ENCODE results near the gene RPL18A. TPM values are rescaled to one million over a fixed set of nuclear protein-coding genes. Genes with fewer than 3 reads are reported as not detected.
A peak's percentile ranks its signal among the peaks of the same experiment; 100 is the strongest.

The RPL18A gene
- total RNA-seq, 1 donor from 2014 or later: 1,135 TPM

GRCh38 chr19:17848595-17849292 is 11.0 kb upstream of the RPL18A start:
- peaks cover 4% of the 10 kb centered on the region for H3K27me3 Mint-ChIP-seq (ENCODE audit: unreplicated experiment)
- no peak for TF ChIP-seq CTCF (IDR thresholded peaks at IDR 0.05; ENCODE audit: partially characterized antibody, unreplicated experiment)
- no peak for DNase-seq
- peaks cover 2% of the 10 kb centered on the region for H3K9me3 Mint-ChIP-seq (ENCODE audit: unreplicated experiment)
- no peaks in the 10 kb centered on the region for H3K36me3 Mint-ChIP-seq (ENCODE audit: unreplicated experiment)
- H3K4me1 Mint-ChIP-seq (ENCODE audit: low read depth, unreplicated experiment): no peaks in the 10 kb centered on the region
- no peak overlapping the region for H3K27ac Mint-ChIP-seq (ENCODE audit: unreplicated experiment)
- H3K4me3 Mint-ChIP-seq (ENCODE audit: unreplicated experiment): no peak overlapping the region

DNA sequence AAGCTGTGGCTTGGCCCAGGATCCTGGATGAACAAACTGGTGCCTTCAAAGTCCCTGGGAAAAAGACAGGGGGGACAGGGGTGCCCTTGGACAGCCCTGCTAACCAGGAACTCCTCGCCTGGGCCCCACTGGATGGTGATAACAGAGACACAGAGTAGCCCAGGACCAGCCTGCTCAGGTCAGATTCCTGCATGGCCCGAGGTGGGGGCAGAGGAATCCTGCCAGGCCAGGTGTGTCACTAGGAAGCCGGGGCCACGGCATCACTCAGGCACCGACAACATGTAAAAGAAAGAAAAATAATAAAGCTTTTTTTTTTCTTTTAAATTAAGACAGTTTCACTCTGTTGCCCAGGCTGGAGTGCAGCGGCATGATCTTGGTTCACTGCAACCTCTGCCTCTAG is 5.6 kb upstream of the RPL18A start:
- H3K36me3 Mint-ChIP-seq (ENCODE audit: unreplicated experiment): no peaks in the 10 kb centered on the region
- DNase-seq: no peak
- H3K9me3 Mint-ChIP-seq (ENCODE audit: unreplicated experiment): peaks cover 4% of the 10 kb centered on the region
- TF ChIP-seq CTCF (IDR thresholded peaks at IDR 0.05; ENCODE audit: partially characterized antibody, unreplicated experiment): no peak
- H3K27ac Mint-ChIP-seq (ENCODE audit: unreplicated experiment): no peak overlapping the region
- peaks cover 4% of the 10 kb centered on the region for H3K27me3 Mint-ChIP-seq (ENCODE audit: unreplicated experiment)
- H3K4me1 Mint-ChIP-seq (ENCODE audit: low read depth, unreplicated experiment): peaks cover 1% of the 10 kb centered on the region
- no peak overlapping the region for H3K4me3 Mint-ChIP-seq (ENCODE audit: unreplicated experiment)

GRCh38 chr19:17855280-17856152 is 4.2 kb upstream of the RPL18A start:
- Mint-ChIP-seq H3K27me3 (ENCODE audit: unreplicated experiment) (peaks cover 3% of the 10 kb centered on the region), H3K4me1 (ENCODE audit: low read depth, unreplicated experiment) (peaks cover 3% of the 10 kb centered on the region), H3K36me3 (ENCODE audit: unreplicated experiment) (no peaks in the 10 kb centered on the region), H3K4me3 (ENCODE audit: unreplicated experiment) (no peak overlapping the region), H3K9me3 (ENCODE audit: unreplicated experiment) (peaks cover 9% of the 10 kb centered on the region), H3K27ac (ENCODE audit: unreplicated experiment) (no peak overlapping the region)
- TF ChIP-seq CTCF (IDR thresholded peaks at IDR 0.05; ENCODE audit: partially characterized antibody, unreplicated experiment): peak; percentile 99
- DNase-seq: peak; percentile 93

GRCh38 chr19:17860331-17860992 is 752 bp downstream of the RPL18A start:
- H3K4me1 Mint-ChIP-seq (ENCODE audit: low read depth, unreplicated experiment): peaks cover 10% of the 10 kb centered on the region
- peak overlapping the region; percentile 98 for H3K27ac Mint-ChIP-seq (ENCODE audit: unreplicated experiment)
- H3K36me3 Mint-ChIP-seq (ENCODE audit: unreplicated experiment): no peaks in the 10 kb centered on the region
- H3K27me3 Mint-ChIP-seq (ENCODE audit: unreplicated experiment): peaks cover 8% of the 10 kb centered on the region
- no peak for TF ChIP-seq CTCF (IDR thresholded peaks at IDR 0.05; ENCODE audit: partially characterized antibody, unreplicated experiment)
- peak overlapping the region; percentile 98 for H3K4me3 Mint-ChIP-seq (ENCODE audit: unreplicated experiment)
- no peak for DNase-seq
- peaks cover 16% of the 10 kb centered on the region for H3K9me3 Mint-ChIP-seq (ENCODE audit: unreplicated experiment)
